ENCODE results near the gene MTCL1. TPM values are rescaled to one million over a fixed set of nuclear protein-coding genes. Genes with fewer than 3 reads are reported as not detected.

MTCL1 gene
- total and polyA plus RNA-seq, 7 experiments from 2014 or later = 0.17 to 0.81 (median 0.61) TPM; not detected in 4

- POLR2A ChIA-PET = no interaction called here
- no peak for ATAC-seq
- H3K36me3 ChIP-seq (ENCODE audit: control insufficient read depth in 2 of 3, insufficient read depth in 3 of 3, low read length in 3 of 3) = no peaks in the 10 kb centered on the region
- Mint-ChIP-seq H3K27me3 (peaks cover 0 to 5% (median 0%) of the 10 kb centered on the region in 5 donors), H3K27ac (no peak overlapping the region), H3K36me3 (no peaks in the 10 kb centered on the region), H3K9me3 (peaks cover 0 to 3% (median 0%) of the 10 kb centered on the region in 11 donors), H3K4me1 (peaks cover 0 to 6% (median 0%) of the 10 kb centered on the region in 7 donors), H3K4me3 (no peak overlapping the region)
- DNase-seq = no peak
- CTCF ChIA-PET = no interaction called here
- no peaks in the 10 kb centered on the region for H3K9me3 ChIP-seq (ENCODE audit: control insufficient read depth in 2 of 3, low read length in 3 of 3)
- H3K27ac ChIP-seq (ENCODE audit: low read depth, low read length) = no peak overlapping the region
- no peaks in the 10 kb centered on the region for H3K4me1 ChIP-seq (ENCODE audit: control insufficient read depth in 2 of 2, insufficient read depth in 2 of 2, low read length in 2 of 2)
- no peak overlapping the region for H3K4me3 ChIP-seq (ENCODE audit: low read length)
- H3K27me3 ChIP-seq (ENCODE audit: control insufficient read depth in 2 of 2, insufficient read depth in 2 of 2, low read length in 2 of 2) = no peaks in the 10 kb centered on the region
- intact Hi-C loops (cut with micrococcal nuclease) = no loop called here
Measured at GRCh38 chr18:8724452-8724851, 19.1 kb downstream of the MTCL1 start.

- Mint-ChIP-seq H3K27ac (no peak overlapping the region), H3K9me3 (peaks cover 0 to 3% (median 0%) of the 10 kb centered on the region in 11 donors), H3K4me1 (peaks cover 0 to 6% (median 0%) of the 10 kb centered on the region in 7 donors), H3K36me3 (no peaks in the 10 kb centered on the region), H3K27me3 (peaks cover 0 to 7% (median 0%) of the 10 kb centered on the region in 5 donors), H3K4me3 (no peak overlapping the region)
- Histone ChIP-seq H3K9me3 (ENCODE audit: control insufficient read depth in 2 of 3, low read length in 3 of 3) (no peaks in the 10 kb centered on the region), H3K4me3 (ENCODE audit: low read length) (no peak overlapping the region), H3K27me3 (ENCODE audit: control insufficient read depth in 2 of 2, insufficient read depth in 2 of 2, low read length in 2 of 2) (no peaks in the 10 kb centered on the region), H3K27ac (ENCODE audit: low read depth, low read length) (no peak overlapping the region), H3K36me3 (ENCODE audit: control insufficient read depth in 2 of 3, insufficient read depth in 3 of 3, low read length in 3 of 3) (no peaks in the 10 kb centered on the region), H3K4me1 (ENCODE audit: control insufficient read depth in 2 of 2, insufficient read depth in 2 of 2, low read length in 2 of 2) (no peaks in the 10 kb centered on the region)
- intact Hi-C loops (cut with micrococcal nuclease) = no loop called here
- POLR2A ChIA-PET = no interaction called here
- CTCF ChIA-PET = interaction anchor here (0.7 kb wide), 1 partner anchor 95 kb away, joined by 3 read pairs; no protein-coding TSS in a partner anchor
- ATAC-seq (no peak), DNase-seq (no peak)
Measured at GRCh38 chr18:8726281-8726680, 20.9 kb downstream of the MTCL1 start.

- no peaks in the 10 kb centered on the region for H3K9me3 ChIP-seq (ENCODE audit: control insufficient read depth in 2 of 3, low read length in 3 of 3)
- no peaks in the 10 kb centered on the region for H3K36me3 ChIP-seq (ENCODE audit: control insufficient read depth in 2 of 3, insufficient read depth in 3 of 3, low read length in 3 of 3)
- ATAC-seq = no peak
- no peaks in the 10 kb centered on the region for H3K27me3 ChIP-seq (ENCODE audit: control insufficient read depth in 2 of 2, insufficient read depth in 2 of 2, low read length in 2 of 2)
- intact Hi-C loops (cut with micrococcal nuclease) = no loop called here
- H3K27me3 Mint-ChIP-seq = peaks cover 0 to 7% (median 0%) of the 10 kb centered on the region in 5 donors
- no peak for DNase-seq
- peaks cover 0 to 3% (median 0%) of the 10 kb centered on the region in 11 donors for H3K9me3 Mint-ChIP-seq
- H3K4me1 ChIP-seq (ENCODE audit: control insufficient read depth in 2 of 2, insufficient read depth in 2 of 2, low read length in 2 of 2) = no peaks in the 10 kb centered on the region
- ChIA-PET CTCF (no interaction called here), POLR2A (no interaction called here)
- no peak overlapping the region for H3K27ac Mint-ChIP-seq
- H3K4me3 ChIP-seq (ENCODE audit: low read length) = no peak overlapping the region
- no peaks in the 10 kb centered on the region for H3K36me3 Mint-ChIP-seq
- no peak overlapping the region for H3K4me3 Mint-ChIP-seq
- H3K4me1 Mint-ChIP-seq = peaks cover 0 to 6% (median 0%) of the 10 kb centered on the region in 7 donors
- H3K27ac ChIP-seq (ENCODE audit: low read depth, low read length) = no peak overlapping the region
Measured at GRCh38 chr18:8726963-8727705, 21.8 kb downstream of the MTCL1 start.

- Histone ChIP-seq H3K36me3 (ENCODE audit: control insufficient read depth in 2 of 3, insufficient read depth in 3 of 3, low read length in 3 of 3) (no peaks in the 10 kb centered on the region), H3K27me3 (ENCODE audit: control insufficient read depth in 2 of 2, insufficient read depth in 2 of 2, low read length in 2 of 2) (no peaks in the 10 kb centered on the region), H3K9me3 (ENCODE audit: control insufficient read depth in 2 of 3, low read length in 3 of 3) (no peaks in the 10 kb centered on the region), H3K4me1 (ENCODE audit: control insufficient read depth in 2 of 2, insufficient read depth in 2 of 2, low read length in 2 of 2) (no peaks in the 10 kb centered on the region), H3K27ac (ENCODE audit: low read depth, low read length) (no peak overlapping the region), H3K4me3 (ENCODE audit: low read length) (no peak overlapping the region)
- ATAC-seq (peak; percentile 57), DNase-seq (no peak)
- peaks cover 0 to 7% (median 0%) of the 10 kb centered on the region in 7 donors for H3K4me1 Mint-ChIP-seq
- H3K4me3 Mint-ChIP-seq = no peak overlapping the region
- H3K36me3 Mint-ChIP-seq = no peaks in the 10 kb centered on the region
- peaks cover 0 to 22% (median 6%) of the 10 kb centered on the region in 5 donors for H3K27me3 Mint-ChIP-seq
- H3K9me3 Mint-ChIP-seq = peaks cover 0 to 3% (median 0%) of the 10 kb centered on the region in 11 donors
- H3K27ac Mint-ChIP-seq = no peak overlapping the region
- intact Hi-C loops (cut with micrococcal nuclease) = no loop called here
- POLR2A ChIA-PET = no interaction called here
- CTCF ChIA-PET = no interaction called here
Measured at GRCh38 chr18:8730080-8730827, 24.9 kb downstream of the MTCL1 start.

- ATAC-seq = no peak
- POLR2A ChIA-PET = interaction anchor here (0.7 kb wide), 1 partner anchor 12 kb away, joined by 4 read pairs; no protein-coding TSS in a partner anchor
- Histone ChIP-seq H3K27me3 (ENCODE audit: control insufficient read depth in 2 of 2, insufficient read depth in 2 of 2, low read length in 2 of 2) (no peaks in the 10 kb centered on the region), H3K27ac (ENCODE audit: low read depth, low read length) (no peak overlapping the region), H3K4me1 (ENCODE audit: control insufficient read depth in 2 of 2, insufficient read depth in 2 of 2, low read length in 2 of 2) (no peaks in the 10 kb centered on the region), H3K9me3 (ENCODE audit: control insufficient read depth in 2 of 3, low read length in 3 of 3) (no peaks in the 10 kb centered on the region), H3K4me3 (ENCODE audit: low read length) (no peak overlapping the region), H3K36me3 (ENCODE audit: control insufficient read depth in 2 of 3, insufficient read depth in 3 of 3, low read length in 3 of 3) (no peaks in the 10 kb centered on the region)
- CTCF ChIA-PET = no interaction called here
- Mint-ChIP-seq H3K27me3 (peaks cover 0 to 36% (median 5%) of the 10 kb centered on the region in 5 donors), H3K36me3 (no peaks in the 10 kb centered on the region), H3K9me3 (peaks cover 0 to 1% (median 0%) of the 10 kb centered on the region in 11 donors), H3K4me3 (no peak overlapping the region), H3K27ac (no peak overlapping the region), H3K4me1 (peaks cover 0 to 8% (median 0%) of the 10 kb centered on the region in 7 donors)
- no peak for DNase-seq
- intact Hi-C loops (cut with micrococcal nuclease) = no loop called here
Measured at GRCh38 chr18:8732442-8733360, 27.3 kb downstream of the MTCL1 start.

- POLR2A ChIA-PET = no interaction called here
Measured at GRCh38 chr18:8734496-8734895, 29.1 kb downstream of the MTCL1 start.

More at GRCh38 chr18:8734496-8734895, 29.1 kb downstream of the MTCL1 start:
- peaks cover 0 to 4% (median 0%) of the 10 kb centered on the region in 7 donors for H3K4me1 Mint-ChIP-seq
- no peaks in the 10 kb centered on the region for H3K36me3 Mint-ChIP-seq
- intact Hi-C loops (cut with micrococcal nuclease) = no loop called here
- Histone ChIP-seq H3K27ac (ENCODE audit: low read depth, low read length) (no peak overlapping the region), H3K9me3 (ENCODE audit: control insufficient read depth in 2 of 3, low read length in 3 of 3) (no peaks in the 10 kb centered on the region), H3K36me3 (ENCODE audit: control insufficient read depth in 2 of 3, insufficient read depth in 3 of 3, low read length in 3 of 3) (no peaks in the 10 kb centered on the region), H3K4me1 (ENCODE audit: control insufficient read depth in 2 of 2, insufficient read depth in 2 of 2, low read length in 2 of 2) (no peaks in the 10 kb centered on the region), H3K4me3 (ENCODE audit: low read length) (no peak overlapping the region), H3K27me3 (ENCODE audit: control insufficient read depth in 2 of 2, insufficient read depth in 2 of 2, low read length in 2 of 2) (no peaks in the 10 kb centered on the region)
- no peak overlapping the region for H3K27ac Mint-ChIP-seq
- CTCF ChIA-PET = no interaction called here
- H3K9me3 Mint-ChIP-seq = peaks cover 0 to 1% (median 0%) of the 10 kb centered on the region in 11 donors
- no peak for DNase-seq
- peaks cover 0 to 39% (median 5%) of the 10 kb centered on the region in 5 donors for H3K27me3 Mint-ChIP-seq
- no peak for ATAC-seq
- no peak overlapping the region for H3K4me3 Mint-ChIP-seq

All from naive thymus-derived CD4-positive, alpha-beta T cell (primary cell).